HS-5 (cell line): Measurements from ENCODE around the gene TBC1D22A.
A peak's percentile ranks its signal among the peaks of the same experiment; 100 is the strongest.

Experiments
- DNase-seq: peaks from one replicate; pipeline ENCODE4 v3.0.0-alpha.2; 2012; ENCODE audit warnings: low read depth

Gene TBC1D22A

DNA sequence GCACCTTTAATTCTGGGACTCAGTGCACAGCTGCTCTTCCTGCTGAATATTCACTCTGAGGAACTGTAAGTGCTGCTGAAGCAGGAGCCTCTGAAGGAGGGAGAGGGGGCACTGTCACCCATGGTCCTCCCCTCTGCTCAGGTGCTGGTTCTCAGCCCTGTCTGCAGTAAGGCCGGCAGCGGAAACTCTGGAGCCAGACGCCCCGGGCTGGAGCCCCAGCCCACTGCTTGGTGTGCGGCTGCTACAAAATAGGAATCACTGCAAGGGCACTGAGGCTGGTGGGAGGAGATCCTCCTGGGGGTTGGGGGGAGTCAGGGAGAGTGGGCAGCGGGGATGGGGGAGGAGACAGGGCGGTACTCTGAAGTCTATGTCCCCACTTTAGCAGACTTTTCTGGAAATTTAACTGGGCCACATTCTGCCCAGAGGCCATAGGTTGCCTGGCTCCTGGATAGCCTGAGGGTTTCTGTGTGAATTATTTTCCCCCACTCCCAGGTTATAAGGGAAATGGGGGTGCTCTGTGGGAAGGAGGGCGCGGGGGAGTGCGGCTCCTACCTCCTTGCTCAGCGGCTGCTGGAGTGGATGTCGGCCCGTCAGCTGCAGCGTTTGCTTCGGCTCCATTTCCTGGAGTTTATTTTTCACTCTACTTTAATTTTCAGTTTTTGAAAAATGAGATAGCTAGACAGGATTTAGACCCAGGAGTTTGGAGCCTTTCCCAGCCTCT lies 33.6 kb downstream of the TBC1D22A start:
- DNase-seq = no peak

DNA sequence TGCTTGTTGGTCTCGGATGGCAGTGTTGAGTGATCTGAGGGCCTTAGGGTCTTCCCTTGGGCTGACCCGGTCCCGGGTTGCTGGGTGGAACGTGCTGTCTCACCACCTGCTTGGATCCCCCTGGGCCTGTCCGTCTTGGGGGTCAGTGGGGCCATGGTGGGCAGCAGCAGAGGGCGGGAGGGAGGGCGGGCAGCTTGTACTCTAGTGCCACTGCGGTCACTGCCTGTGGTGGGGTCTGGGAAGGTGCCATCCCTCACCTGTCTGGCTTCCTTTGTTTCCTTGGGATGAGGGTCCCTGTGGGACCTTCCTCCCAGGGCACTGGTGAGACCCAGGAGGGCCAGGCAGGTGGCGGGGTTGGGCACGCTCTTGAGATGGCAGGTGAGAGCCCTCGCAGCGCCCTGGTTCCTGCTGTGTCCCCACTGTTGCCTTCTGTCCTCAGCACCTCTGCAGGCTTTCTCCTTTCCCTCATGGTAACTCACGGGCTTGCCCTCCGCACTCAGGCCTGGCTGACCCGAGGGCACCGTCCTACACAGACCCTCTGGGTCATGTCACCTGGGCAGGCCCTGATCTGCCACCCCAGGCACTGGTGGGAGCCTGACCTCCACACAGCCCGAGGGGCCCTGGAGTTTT lies 34.2 kb downstream of the TBC1D22A start:
- DNase-seq = no peak

DNA sequence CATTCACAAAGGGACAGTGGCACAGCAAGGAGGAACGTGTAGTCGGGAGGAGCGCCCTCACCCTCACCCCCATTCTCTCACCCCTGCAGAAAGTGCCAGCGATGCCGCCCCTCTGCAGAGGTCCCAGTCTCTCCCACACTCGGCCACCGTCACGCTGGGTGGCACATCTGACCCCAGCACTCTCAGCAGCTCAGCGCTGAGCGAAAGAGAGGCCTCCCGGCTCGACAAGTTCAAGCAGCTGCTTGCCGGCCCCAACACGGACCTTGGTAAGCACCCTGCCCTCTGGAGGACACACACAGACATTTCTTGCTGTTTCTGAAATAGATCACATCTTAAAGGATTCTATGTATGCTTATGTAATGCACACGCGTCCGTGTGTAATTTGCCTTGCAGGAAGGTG lies 34.9 kb downstream of the TBC1D22A start:
- no peak for DNase-seq

DNA sequence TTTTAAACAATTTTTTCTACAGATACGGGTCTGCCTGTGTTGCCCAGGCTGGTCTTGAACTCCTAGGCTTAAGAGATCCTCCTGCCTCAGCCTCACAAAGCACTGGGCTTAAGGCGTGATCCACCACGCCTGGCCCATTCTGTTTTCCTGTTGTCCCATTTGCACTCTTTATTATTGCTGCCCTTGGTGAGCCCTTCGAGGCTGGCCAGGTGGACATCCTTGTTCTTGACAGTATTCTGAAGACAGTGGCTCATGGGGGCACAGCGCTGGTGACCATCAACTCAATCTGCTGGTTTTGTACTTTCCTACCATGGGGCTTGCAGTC lies 35.6 kb downstream of the TBC1D22A start:
- no peak for DNase-seq

DNA sequence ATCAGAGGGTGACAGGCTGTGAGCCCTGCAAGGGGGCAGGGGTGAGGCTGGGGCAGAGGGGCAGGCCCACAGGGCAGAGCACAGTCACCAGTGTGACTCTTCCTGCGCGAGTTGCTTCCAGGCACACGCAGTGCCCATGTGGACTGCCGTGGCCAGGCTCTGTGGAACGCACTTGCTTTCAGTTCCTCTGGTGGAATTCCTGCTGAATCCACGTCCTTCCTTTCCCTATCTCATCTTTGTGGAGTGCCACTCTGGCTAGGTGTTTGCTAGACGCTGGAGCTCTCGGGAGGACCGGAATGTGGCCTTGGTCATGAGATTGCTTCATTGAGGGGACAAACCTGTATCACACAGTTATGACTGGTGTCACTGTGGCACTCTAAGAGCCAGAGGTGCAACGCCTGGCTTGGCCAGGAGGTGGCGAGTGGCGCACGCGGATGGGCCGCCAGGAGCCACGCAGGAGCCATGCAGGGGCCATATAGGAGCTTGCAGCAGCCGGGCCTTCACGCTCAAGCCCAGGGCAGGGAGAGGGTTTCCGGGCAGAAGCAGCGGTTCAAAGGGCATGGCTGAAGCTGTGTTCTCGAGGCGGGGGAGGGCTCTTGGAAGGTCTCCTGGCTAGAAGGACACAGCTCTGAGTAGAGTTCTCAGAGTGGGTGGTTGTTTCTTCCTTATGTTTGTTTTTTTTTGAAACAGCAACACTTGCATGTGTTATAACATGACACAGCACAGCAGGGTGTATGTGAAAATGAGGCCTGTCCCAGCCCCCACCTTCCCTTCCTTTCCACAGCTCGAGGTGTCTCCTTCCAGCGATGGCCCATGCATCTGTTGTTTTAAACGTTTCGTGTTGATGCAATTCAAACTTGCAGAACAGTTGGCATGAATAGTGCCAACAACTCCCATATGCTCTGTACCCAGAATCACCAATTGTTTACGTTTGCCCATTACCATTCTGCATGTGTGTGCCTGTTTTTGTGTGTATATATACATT lies 36.2 kb downstream of the TBC1D22A start:
- peak; percentile 5 for DNase-seq

DNA sequence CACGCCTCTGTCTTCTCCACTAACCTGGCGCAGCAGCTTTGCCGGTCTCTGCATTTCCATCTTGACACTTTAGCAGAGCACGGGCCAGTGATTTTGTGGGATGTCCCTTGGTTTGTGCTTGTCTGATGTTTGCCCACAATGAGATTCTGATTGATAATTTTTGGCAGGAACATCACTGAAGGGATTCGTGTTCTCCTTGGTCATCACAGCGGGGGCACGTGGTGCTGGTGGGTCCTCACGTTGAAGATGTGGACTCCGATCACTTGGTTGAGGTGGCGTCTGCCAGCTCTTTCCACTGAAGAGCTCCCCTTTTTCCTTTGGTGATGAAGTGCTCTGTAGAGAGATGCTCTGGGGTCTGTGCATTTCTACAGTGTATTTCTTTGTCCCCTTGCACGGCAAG lies 37.2 kb downstream of the TBC1D22A start:
- no peak for DNase-seq

DNA sequence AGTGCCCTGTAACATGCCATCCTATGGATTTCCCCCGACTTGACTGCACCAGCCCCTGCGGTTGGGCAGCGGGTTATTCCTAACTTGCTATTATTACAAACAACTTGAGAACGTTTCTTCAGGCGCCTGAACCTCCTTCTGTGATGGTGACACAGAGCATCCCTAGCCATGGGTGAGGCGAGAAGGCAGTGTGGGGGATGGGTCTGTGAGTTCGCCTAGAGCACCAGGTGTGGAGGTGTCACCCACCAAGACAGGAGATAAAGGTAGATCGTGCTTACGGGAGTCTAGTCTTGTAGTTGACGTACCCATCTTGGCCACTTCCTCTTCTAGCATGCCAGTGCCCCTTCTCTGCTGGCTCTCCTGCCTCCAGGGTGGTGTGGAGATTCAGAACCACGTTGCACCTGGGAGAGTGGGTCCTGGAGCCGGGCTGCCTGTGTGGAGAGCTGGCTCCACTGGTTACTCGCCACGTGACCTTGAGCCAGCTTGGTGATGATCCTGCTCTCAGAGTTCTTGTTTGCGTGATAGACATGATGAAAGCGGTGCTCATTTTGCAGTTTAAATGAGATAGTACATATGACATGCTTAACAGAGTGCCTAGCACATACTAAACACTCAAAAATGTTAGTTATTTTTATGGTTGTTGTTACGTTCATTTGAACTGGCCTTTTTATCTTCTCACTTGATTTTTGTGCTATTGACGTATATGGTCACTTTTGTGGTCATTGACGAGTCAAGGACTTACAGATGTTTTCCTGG lies 37.8 kb downstream of the TBC1D22A start:
- DNase-seq = no peak

DNA sequence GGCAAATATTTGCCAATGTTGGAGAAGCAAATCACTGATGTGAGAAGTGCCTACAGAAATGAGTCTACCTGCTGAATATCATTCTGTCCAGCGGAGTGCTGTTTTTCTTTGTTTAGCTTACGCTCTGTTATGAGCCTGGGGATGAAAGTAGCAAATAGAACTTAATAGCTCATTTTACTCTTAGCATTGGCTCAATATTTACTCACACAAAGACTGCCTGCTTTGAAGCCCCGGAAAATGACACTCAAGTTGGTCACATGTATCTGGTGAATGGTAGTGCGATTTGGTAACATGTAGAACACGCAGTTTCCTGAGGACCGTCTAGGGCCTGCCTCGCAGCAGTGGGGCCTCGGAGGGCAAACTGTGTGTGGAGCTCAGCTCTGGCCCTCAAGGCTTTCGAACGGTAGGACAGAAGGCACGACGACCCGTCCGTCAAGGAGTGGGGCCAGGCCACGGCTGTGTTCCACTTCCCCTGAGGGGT lies 38.9 kb downstream of the TBC1D22A start:
- DNase-seq = no peak

DNA sequence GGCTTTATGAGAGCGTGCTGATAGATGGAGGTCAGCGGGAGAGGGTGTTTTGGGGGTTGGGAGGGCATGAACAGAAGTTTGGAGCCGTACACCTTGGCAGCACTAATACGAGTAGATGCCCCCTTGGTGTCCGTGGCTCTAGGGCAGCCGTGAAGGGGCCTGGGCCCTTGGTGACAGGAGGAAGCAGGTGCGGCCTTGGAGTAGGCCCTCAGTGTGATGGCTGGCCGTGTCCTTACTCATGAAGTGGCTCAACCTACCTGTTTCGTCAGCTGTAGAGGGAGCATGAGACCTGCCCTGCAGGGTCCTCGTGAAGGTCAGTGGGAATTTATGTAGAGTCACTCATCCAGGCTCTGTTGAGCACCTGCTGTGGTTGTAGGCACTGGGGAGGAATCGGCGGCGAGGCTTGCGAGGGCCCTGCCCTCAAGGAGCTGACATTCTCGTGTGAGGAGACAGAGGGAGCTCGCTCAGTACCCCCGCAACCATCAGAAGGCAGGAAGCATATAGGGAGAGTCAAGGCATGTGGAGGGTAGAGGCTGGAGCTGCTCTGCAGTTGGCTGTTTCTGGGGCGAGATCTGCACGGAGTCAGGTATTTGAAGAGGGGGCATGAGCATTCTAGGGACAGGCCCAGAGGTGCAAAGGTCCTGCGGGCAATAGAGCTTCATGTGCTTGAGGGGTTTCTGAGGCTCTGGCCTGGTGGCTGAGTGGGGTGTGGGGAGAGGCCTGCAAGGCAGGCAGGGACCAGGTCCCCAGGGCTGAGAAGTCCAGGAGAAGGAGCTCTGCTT lies 39.6 kb downstream of the TBC1D22A start:
- DNase-seq = no peak

DNA sequence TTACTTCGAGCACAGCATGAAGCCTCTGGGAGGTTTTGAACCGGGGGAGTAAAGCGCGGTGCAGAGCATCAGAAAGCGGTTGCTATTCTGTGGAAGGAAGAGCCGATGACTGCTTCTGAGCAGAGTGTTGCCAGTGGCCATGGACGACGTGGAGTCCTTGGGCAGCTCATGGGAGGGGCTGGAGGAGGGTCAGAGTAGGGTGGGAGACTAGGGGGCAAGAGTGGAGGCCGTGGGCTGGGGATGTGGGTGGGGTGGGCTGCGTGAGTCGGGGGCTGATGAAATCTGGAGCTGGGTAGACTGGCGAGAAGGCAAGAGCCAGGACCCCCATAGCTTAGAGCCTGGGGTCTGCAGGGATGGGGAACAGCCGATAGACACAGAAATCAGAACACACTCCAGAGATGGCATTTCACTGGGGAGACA lies 40.2 kb downstream of the TBC1D22A start:
- DNase-seq = no peak

DNA sequence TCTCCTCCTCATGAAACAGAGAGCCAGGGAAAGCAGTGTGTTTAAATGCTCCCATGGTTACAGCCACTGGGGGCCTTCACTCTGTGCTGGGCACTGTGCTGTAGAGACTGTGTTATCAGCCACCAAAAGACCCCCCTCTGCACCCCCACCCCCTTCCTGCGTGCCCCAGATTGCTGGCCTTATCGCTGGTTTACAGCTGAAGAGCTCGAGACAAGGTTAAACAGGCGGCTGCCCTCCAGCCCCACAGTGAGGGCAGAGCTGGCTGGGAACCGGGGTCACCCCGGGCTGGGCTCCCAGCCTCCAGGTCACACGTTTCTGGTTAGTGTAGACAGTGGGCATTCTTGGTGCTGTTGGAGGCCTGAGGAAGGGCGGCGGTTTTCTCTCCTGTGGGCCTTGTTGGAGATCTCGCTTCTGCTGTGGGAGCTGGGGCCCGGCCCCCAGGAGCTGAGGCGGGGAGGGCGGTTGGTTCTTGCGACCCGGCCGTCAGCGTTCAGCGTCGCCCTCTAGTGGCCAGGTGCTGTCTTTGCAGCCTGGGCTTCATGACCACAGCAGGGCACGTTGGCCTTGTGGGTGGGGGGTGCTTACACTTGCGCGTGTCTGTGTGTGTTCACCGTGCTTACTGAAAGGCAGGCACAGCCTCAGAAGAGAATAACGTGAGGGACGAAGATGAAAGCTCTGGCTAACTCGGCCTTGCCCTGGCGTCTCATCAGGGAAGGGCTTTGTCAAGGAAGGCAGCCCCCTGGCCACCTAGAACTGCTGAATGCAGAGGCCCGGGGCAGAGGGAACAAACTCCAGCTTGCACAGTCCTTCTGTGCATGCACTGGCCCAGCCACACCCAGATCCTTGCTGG lies 40.8 kb downstream of the TBC1D22A start:
- no peak for DNase-seq

DNA sequence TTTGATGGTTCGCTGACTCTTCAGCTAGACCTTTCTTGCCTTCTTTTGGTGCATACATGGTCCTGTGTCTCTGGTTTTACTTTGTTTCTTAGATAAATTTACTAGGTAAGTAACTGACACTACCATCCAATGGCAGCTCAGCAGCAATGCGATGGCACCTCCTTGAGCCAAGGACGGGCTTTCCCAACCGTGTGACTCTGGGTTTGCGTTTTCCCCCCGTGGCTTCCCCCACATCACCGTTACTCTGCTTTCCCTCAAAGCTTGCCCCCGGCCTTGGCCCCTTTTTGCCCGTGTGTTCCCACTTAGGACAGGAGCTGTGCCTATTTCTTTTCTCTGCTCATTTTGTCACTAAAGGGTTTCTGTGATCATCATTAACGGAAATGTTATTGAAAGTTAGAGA lies 41.5 kb downstream of the TBC1D22A start:
- DNase-seq = no peak

DNA sequence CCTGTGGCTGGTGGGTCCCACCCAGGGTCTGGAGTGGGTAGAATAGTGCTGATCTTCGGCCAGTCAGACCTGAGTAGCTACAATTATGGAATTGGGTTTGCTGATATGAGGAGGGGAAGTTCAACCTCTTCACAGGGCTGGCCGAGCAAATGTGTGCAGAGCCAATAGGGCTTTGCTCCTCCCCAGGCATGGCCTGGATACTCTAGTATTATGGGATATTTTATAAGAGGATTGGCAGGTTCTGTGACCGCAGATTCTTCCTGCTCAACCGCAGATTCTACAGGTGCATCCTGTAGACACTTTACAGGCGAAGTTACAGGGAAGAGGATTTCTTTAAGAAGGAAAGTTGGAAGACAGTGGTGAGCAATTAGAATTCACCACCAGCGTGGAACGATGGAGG lies 44.3 kb downstream of the TBC1D22A start:
- no peak for DNase-seq

DNA sequence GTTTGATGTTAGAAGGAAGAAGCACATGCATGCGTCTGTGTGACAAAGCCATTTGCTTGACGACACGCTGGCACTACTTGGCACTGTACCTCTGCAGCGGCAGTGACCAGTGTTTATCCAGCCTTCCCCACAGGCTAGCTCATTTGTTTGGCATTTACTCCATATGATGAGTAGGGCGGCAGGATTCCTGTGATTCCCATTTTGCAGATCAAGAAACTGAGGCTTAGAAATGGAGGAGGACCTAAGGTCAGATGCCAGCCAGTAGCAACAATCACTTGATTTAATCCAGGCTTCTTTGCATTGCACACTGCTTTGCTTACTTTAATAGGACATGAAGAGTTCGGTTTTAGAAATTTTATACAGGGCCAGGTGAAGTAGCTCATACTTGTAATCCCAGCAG lies 45.0 kb downstream of the TBC1D22A start:
- DNase-seq = no peak

DNA sequence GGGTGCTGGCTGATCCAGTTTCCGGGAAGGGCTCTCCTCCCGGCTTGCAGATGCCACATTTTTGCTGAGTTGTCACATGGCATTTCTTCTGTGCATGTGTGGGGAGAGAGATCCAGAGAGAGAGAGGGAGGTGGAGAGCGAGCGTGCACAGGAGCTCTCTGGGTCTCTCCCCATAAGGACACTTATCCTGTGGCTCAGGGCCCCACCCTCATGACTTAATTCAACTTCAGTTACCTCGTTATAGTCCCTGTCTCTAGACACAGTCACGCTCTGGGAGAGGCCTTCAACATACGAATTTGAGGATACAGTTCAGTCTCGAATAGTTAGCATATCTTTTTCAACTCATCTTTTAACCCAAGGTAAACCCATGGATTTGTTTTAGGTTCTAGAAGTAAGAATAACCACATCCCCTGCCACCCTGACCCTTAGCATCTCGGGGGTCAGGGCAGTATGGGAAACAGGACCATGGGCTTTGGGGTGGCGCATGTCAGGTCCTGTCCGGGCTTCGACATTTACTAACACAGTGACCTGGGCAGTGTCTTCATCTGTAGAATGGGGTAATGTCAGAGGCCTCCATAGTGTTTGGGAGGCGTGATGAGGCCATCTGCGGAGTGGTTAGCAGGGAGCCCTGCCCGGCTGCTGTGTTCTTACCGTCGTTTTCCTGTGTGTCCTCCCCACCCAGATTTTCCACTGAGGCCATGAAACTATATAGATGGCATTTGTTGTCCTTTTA lies 46.9 kb downstream of the TBC1D22A start:
- no peak for DNase-seq

DNA sequence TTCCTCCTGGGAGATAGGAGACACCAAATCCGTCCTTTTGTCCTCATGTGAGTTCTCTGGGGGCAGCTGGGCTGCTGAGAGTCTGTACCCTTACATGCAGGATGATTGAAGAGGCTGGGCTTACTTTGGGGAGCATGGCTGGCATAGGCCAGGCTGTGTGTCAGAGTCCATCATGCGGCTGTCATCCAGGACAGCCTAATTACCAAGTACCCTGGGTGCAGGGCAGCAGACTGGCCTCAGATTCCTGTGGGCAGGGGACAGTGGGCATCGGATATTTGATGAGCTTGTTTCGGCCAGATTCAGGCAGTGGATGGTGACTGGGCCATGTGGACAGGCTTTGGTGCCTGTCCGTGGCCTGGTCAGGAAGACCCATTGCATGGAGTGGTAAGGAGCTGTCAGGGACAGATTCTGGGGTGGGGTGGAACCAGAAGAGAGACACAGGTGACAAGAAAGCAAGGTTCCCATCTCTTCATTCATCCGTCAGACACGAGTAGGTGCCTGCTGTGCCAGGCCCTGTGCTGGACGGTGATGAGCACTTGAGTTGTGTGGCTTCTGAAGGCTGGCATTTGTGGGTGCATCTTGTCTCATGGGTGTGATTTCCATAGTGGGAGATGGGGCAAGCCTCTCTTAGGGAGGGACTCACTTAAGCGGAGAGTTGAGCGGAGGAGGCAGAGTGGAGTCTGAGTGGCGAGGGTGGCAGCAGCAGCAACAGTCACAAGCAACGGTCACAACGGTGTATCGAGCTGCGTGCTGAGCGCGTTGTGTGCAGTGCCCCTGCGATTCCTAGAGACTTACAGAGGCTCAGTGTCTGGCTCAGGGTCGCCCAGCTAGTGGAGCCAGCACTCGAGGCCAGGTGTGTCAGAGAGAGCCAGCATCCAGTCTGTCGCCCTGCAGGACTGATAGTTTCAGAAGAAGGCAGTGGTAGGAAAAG lies 48.7 kb downstream of the TBC1D22A start:
- no peak for DNase-seq

DNA sequence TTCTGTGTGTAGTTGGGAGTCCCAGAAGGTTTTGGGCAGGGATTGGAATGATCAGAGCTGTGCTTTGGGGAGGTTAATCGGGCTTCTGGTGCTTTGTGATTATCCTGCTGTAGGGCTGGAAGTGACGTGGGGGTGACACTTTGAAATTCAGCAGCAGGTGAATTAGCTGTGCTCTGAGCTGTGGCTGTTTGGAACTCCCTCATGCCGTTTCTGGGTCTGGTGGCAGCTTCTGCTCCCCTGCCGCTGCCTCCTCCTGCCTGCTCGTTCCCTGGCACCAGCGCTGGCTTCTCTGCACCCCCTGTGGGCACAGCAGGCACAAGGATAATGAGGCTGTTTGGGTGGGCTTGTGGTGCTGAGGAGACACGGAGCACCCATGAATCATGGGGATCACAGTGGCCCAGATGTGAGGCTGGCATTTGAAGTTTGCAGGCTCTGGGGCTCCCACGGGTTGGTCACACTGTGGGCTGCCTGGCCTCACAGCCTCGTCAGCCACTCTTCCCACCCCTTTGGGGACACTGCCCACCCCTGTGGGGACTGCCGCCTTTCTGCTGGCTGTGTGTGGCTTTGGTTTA lies 49.7 kb downstream of the TBC1D22A start:
- no peak for DNase-seq

DNA sequence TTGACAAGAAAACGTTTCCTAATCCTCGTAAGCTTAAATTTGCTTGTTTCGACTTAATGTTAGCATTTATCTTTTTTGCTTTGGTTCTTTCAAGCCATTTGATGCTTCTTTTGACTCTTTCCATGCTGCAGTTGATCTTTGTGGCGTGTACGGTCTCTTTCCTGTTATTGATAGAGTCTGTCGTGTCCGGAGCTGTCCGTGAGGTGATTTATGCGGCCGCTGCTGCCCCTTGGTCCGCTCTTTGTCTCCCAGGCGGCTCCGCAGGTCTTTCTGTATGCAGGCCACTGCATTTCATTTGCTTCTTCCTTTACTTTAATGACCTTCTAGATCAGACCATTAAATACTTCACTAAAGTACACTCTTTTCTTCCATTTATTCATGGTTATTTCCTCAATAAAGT lies 50.3 kb downstream of the TBC1D22A start:
- no peak for DNase-seq
